ENCODE results near the gene ELOVL3. TPM values are rescaled to one million over a fixed set of nuclear protein-coding genes. Genes with fewer than 3 reads are reported as not detected.
A peak's percentile ranks its signal among the peaks of the same experiment; 100 is the strongest.
"Not testable (repeated sequence)": the region's sequence is repeated elsewhere in the genome, so short reads cannot be mapped to it uniquely, and the experiment has no call there.

Gene ELOVL3
- total RNA-seq, 1 donor from 2014 or later, result not detected

DNA sequence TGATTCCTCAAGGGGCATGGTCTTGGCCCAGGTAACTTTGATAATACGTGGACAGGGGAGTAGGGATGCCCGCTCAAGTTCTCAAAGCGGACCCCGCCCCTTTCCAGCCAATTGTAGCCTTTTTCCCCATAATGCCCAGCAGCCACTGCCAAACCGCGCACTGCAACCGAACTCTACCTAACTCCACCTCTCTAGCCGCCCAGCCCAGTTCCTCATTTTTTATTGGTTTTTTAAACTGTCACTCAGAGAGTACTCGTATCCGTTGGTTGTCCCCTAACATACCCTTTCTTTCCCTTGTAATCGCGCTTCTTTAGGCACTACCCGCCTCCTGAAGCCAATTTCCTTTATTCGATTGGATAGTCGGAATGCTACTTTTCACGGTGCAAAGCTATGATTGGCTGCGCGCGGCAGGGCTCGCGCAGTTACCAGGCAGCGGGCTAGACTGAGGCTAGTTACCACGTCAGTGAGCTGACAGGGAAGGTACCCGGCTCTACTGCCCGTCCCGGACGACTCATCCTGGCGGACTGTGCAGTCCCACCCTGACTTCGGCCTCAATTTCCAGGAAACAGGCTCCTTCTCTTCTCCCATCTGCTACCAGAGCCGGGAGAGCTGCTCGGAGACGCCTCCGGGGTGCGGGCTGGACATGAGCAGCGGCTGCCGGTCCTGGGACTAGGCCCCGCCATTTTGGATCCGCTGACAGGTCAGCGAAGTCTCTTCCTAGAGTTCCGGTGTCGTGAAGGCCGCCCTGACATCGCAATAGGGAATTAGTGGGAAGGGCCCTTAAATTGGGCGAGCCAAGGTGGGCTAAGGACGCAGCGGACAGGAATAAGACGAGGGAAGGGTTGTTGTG is 19.2 kb downstream of the ELOVL3 start, which contains the start of gene GBF1:
GBF1 (plus strand) TSS at position 451 of the 850 bp plus-strand sequence. CDS start 13,407 bp downstream, outside the sequence.
- intact Hi-C loops (cut with micrococcal nuclease), result no loop called here
- H3K4me3 ChIP-seq, result peak within 1 kb of the TSS; percentile 74
- peak within 1 kb of the TSS; percentile 92 for H3K27ac ChIP-seq (replicated peaks)
- TF ChIP-seq, protein P1, sequence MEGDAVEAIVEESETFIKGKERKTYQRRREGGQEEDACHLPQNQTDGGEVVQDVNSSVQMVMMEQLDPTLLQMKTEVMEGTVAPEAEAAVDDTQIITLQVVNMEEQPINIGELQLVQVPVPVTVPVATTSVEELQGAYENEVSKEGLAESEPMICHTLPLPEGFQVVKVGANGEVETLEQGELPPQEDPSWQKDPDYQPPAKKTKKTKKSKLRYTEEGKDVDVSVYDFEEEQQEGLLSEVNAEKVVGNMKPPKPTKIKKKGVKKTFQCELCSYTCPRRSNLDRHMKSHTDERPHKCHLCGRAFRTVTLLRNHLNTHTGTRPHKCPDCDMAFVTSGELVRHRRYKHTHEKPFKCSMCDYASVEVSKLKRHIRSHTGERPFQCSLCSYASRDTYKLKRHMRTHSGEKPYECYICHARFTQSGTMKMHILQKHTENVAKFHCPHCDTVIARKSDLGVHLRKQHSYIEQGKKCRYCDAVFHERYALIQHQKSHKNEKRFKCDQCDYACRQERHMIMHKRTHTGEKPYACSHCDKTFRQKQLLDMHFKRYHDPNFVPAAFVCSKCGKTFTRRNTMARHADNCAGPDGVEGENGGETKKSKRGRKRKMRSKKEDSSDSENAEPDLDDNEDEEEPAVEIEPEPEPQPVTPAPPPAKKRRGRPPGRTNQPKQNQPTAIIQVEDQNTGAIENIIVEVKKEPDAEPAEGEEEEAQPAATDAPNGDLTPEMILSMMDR (IDR thresholded peaks at IDR 0.05; ENCODE audit: borderline replicate concordance), result no peak
- H3K9me3 ChIP-seq (replicated peaks), result no peaks in the 10 kb centered on the region
- H3K4me1 ChIP-seq, result peaks cover 79% of the 10 kb centered on the region
- H3K27me3 ChIP-seq (ENCODE audit: low read depth), result no peaks in the 10 kb centered on the region
- no peaks in the 10 kb centered on the region for H3K36me3 ChIP-seq
- peak; percentile 91 for DNase-seq

DNA sequence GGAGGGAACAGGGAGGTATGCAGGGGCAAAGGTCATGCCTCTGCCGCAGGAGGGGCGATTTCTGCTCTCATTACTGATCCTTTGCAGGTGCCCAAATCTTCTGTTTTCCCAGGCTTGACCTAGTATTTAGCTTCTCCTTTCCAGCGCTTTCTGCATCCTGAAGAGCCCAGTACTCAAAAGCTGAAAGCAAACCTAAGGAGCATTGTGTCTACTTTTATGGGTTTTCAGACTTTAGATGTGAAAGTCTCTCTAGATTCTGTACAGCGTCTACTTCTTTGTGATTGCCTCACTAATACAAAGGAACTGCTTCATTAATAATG is 19.8 kb downstream of the ELOVL3 start:
- TF ChIP-seq, protein P1 (IDR thresholded peaks at IDR 0.05; ENCODE audit: borderline replicate concordance), result no peak
- Histone ChIP-seq H3K9me3 (replicated peaks) (no peaks in the 10 kb centered on the region), H3K4me1 (peaks cover 78% of the 10 kb centered on the region), H3K27me3 (ENCODE audit: low read depth) (no peaks in the 10 kb centered on the region), H3K4me3 (peak overlapping the region; percentile 74), H3K27ac (replicated peaks) (peak overlapping the region; percentile 92), H3K36me3 (no peaks in the 10 kb centered on the region)
- intact Hi-C loops (cut with micrococcal nuclease), result no loop called here
- no peak for DNase-seq

DNA sequence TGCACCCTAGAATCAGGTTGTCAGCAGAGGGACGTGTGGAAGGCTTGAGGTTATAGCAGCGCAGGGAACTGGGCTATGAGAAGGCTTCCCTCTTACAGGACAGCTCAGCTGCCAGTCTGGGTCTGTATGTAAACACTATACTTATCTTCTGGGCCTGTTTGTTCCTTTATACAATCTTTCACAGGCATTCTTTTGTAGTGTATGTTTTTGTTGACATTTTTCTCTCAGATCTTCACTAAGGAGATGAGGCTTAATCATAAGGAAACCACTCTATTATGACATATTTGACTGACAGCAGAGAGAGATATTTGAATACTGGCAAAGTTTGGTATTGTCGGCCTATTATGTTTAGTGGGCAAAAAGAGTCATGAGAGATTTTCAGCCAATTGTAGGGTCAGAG is 20.2 kb downstream of the ELOVL3 start:
- H3K27me3 ChIP-seq (ENCODE audit: low read depth), result no peaks in the 10 kb centered on the region
- intact Hi-C loops (cut with micrococcal nuclease), result no loop called here

DNA sequence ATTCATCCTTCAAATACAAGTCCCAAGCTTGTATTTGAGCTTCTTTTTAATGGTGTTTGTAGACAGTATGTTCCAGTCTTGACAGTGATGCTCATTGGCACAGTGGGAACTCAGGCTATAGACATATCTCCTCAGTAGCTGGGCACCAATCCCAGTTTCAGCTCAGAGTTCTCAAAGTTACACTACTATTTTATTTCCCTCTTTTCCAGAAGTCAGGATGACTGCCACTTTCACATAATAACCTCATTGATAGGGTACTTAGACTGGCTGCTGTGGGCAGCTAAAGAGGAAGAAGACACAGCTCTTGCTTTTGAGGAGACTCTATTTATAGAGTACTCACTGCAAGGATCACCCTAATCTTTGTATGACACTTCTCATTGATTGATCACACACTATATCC is 21.6 kb downstream of the ELOVL3 start:
- H3K27ac ChIP-seq (replicated peaks), result peak overlapping the region; percentile 92
- intact Hi-C loops (cut with micrococcal nuclease), result no loop called here

More for the DNA sequence above, 20.2 kb downstream of the ELOVL3 start:
- Histone ChIP-seq H3K36me3 (no peaks in the 10 kb centered on the region), H3K27ac (replicated peaks) (peak overlapping the region; percentile 92), H3K4me3 (peak overlapping the region; percentile 74), H3K9me3 (replicated peaks) (no peaks in the 10 kb centered on the region), H3K4me1 (peaks cover 78% of the 10 kb centered on the region)
- TF ChIP-seq, protein P1 (IDR thresholded peaks at IDR 0.05; ENCODE audit: borderline replicate concordance), result no peak
- no peak for DNase-seq

DNA sequence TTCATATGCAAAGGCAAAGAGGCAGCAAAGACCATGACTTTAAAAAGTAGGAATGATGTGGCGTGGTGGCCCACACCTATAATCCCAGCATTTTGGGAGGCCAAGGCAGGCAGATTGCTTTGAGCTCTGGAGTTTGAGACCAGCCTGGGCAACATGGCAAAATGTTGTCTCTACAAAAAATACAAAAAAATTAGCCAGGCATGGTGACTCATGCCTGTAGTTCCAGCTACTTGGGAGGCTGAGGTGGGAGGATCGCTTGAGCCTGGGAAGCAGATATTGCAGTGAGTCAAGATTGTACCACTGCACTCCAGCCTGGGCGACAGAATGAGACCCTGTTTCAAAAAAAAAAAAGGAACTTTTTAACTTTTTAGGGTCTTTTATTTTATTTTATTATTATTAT is 26.4 kb downstream of the ELOVL3 start:
- H3K27ac ChIP-seq (replicated peaks); H3K4me3 ChIP-seq; DNase-seq; H3K27me3 ChIP-seq (ENCODE audit: low read depth); H3K9me3 ChIP-seq (replicated peaks); intact Hi-C loops (cut with micrococcal nuclease); H3K36me3 ChIP-seq: not testable (repeated sequence)
- peaks cover 88% of the 10 kb centered on the region for H3K4me1 ChIP-seq

More for the DNA sequence above, 21.6 kb downstream of the ELOVL3 start:
- H3K36me3 ChIP-seq, result no peaks in the 10 kb centered on the region
- TF ChIP-seq, protein P1 (IDR thresholded peaks at IDR 0.05; ENCODE audit: borderline replicate concordance), result no peak
- DNase-seq, result no peak
- H3K27me3 ChIP-seq (ENCODE audit: low read depth), result no peaks in the 10 kb centered on the region
- H3K4me3 ChIP-seq, result peak overlapping the region; percentile 74
- peaks cover 77% of the 10 kb centered on the region for H3K4me1 ChIP-seq
- H3K9me3 ChIP-seq (replicated peaks), result no peaks in the 10 kb centered on the region

DNA sequence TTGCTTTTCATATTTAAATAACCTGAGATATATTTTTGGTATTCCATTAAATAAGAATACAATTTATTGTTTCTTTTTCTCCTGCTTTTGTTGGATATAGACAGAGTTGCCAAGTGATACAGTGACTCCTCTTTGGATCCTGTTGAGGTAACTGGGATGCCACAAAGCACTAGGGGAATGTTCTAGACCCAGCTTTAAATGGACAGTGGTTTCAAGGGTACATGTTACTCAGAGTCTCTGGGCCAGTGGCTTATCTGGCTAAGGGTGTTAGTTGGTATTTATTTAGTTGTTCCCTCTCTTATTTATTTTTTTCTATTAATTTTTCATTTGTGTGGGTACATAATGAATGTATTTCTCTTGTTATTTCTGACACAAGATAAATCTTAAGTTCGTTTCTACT is 28.3 kb downstream of the ELOVL3 start:
- TF ChIP-seq, protein P1 (IDR thresholded peaks at IDR 0.05; ENCODE audit: borderline replicate concordance), result no peak
- H3K4me1 ChIP-seq, result peaks cover 77% of the 10 kb centered on the region
- no peak for DNase-seq
- no peaks in the 10 kb centered on the region for H3K27me3 ChIP-seq (ENCODE audit: low read depth)
- H3K36me3 ChIP-seq, result peaks cover 11% of the 10 kb centered on the region
- no peak overlapping the region for H3K27ac ChIP-seq (replicated peaks)
- no peak overlapping the region for H3K4me3 ChIP-seq
- no peaks in the 10 kb centered on the region for H3K9me3 ChIP-seq (replicated peaks)
- intact Hi-C loops (cut with micrococcal nuclease), result no loop called here
